WTC11 (cell line): ENCODE data around the gene MGAT3. TPM values are rescaled to one million over a fixed set of nuclear protein-coding genes. Genes with fewer than 3 reads are reported as not detected.

ENCODE experiments used
- ATAC-seq: fragments of 200-7000 bp; cut with Tn5 transposase; 2 replicates; pipeline ENCODE4 v1.10.0; 2021; ENCODE audit warnings: mild to moderate bottlenecking, moderate library complexity
- CTCF ChIA-PET: fragments of 300-600 bp; sonication (Branson Sonifier 250); formaldehyde crosslinking; loops from one replicate; lab custom pipeline; 2021; ENCODE audit warnings: antibody characterized with exemption; lab: Charles Lee
- POLR2A ChIA-PET: fragments of 350-600 bp; sonication (Branson Sonifier 250); formaldehyde crosslinking; loops from one replicate; lab custom pipeline; 2021; ENCODE audit warnings: antibody characterized with exemption; lab: Charles Lee
- DNase-seq: peaks from one replicate; pipeline ENCODE4 v3.0.0; 2021; ENCODE audit warnings: low spot score
- H3K27ac Mint-ChIP-seq: 2 replicates; pipeline ENCODE4 v1.8.0; 2021; ENCODE audit warnings: mixed read lengths
- H3K27me3 Mint-ChIP-seq: 2 replicates; pipeline ENCODE4 v1.8.0; 2021; ENCODE audit warnings: low read depth, mild to moderate bottlenecking, moderate library complexity, mixed read lengths
- H3K36me3 Mint-ChIP-seq: 2 replicates; pipeline ENCODE4 v1.8.0; 2021; ENCODE audit warnings: mixed read lengths
- H3K4me1 Mint-ChIP-seq: 2 replicates; pipeline ENCODE4 v1.8.0; 2022; ENCODE audit warnings: mixed read lengths
- H3K4me3 Mint-ChIP-seq: 2 replicates; pipeline ENCODE4 v1.8.0; 2021; ENCODE audit warnings: mild to moderate bottlenecking, moderate library complexity, mixed read lengths
- H3K9me3 Mint-ChIP-seq: 2 replicates; pipeline ENCODE4 v1.8.0; 2021; ENCODE audit warnings: mixed read lengths
- CBFB ChIP-seq: sonication (generic); formaldehyde crosslinking; IDR thresholded peaks from 2 replicates; pipeline ENCODE4 v1.8.1; 2022; ENCODE audit warnings: mild to moderate bottlenecking, low read depth, missing genetic modification reagents
- CTCF ChIP-seq: fragments of 200-600 bp; IDR thresholded peaks from 2 replicates; pipeline ENCODE4 v1.8.0; 2022; ENCODE audit warnings: antibody characterized with exemption
- ELF4 ChIP-seq: sonication (generic); formaldehyde crosslinking; IDR thresholded peaks from 2 replicates; pipeline ENCODE4 v1.8.1; 2022; ENCODE audit warnings: low read depth, mild to moderate bottlenecking, moderate library complexity, missing genetic modification reagents
- ERG ChIP-seq: fragments of 250-450 bp; sonication (Bioruptor Pico); IDR thresholded peaks from 2 replicates; pipeline ENCODE4 v1.8.0; 2021; ENCODE audit warnings: mild to moderate bottlenecking
- NR3C1 ChIP-seq: sonication (generic); formaldehyde crosslinking; conservative IDR thresholded peaks from 2 replicates; pipeline ENCODE4 v1.8.1; 2023; ENCODE audit warnings: low read depth, mild to moderate bottlenecking, missing genetic modification reagents
- PRDM15 ChIP-seq: sonication (generic); formaldehyde crosslinking; IDR thresholded peaks from 2 replicates; pipeline ENCODE4 v1.8.0; 2022; ENCODE audit warnings: missing genetic modification reagents
- TEAD4 ChIP-seq: sonication (generic); formaldehyde crosslinking; IDR thresholded peaks from 2 replicates; pipeline ENCODE4 v1.8.0; 2022; ENCODE audit warnings: mild to moderate bottlenecking, missing genetic modification reagents
- USF2 ChIP-seq: sonication (generic); formaldehyde crosslinking; IDR thresholded peaks from 2 replicates; pipeline ENCODE4 v1.8.1; 2023; ENCODE audit warnings: mild to moderate bottlenecking, missing genetic modification reagents, moderate library complexity
- ZBTB21 ChIP-seq: sonication (generic); formaldehyde crosslinking; IDR thresholded peaks from 2 replicates; pipeline ENCODE4 v1.8.1; 2023; ENCODE audit warnings: mild to moderate bottlenecking, missing genetic modification reagents, borderline replicate concordance
- ZNF121 ChIP-seq: sonication (generic); formaldehyde crosslinking; IDR thresholded peaks from 2 replicates; pipeline ENCODE4 v1.8.0; 2023; ENCODE audit warnings: missing genetic modification reagents
- total RNA-seq: library from RNA; stranded (reverse); gene quantifications from 3 replicates; pipeline ENCODE4 v1.2.3, GENCODE V29; 2021
- TF ChIP-seq, protein P1 (sequence below): sonication (generic); formaldehyde crosslinking; IDR thresholded peaks from 2 replicates; pipeline ENCODE4 v1.8.0; 2022; ENCODE audit warnings: mild to moderate bottlenecking, missing genetic modification reagents
- TF ChIP-seq, protein P2 (sequence below): sonication (generic); formaldehyde crosslinking; IDR thresholded peaks from 2 replicates; pipeline ENCODE4 v1.8.1; 2023; ENCODE audit warnings: mild to moderate bottlenecking, missing genetic modification reagents, moderate library complexity

MGAT3 gene
- total RNA-seq, 1 experiment from 2014 or later = 11.4 TPM

- CTCF ChIA-PET = interaction anchor here (0.6 to 2.6 kb wide), 10 partner anchors 21 to 340 kb away, joined by 3 to 12 read pairs (median 7); partner anchors contain the start of gene TAB1
- DNase-seq (no peak), ATAC-seq (no peak)
- TF ChIP-seq ERG (CRISPR knock-in tag) (no peak), ELF4 (CRISPR knock-in tag) (no peak), CBFB (CRISPR knock-in tag) (no peak), PRDM15 (no peak), CTCF (no peak), NR3C1 (no peak), ZNF121 (CRISPR knock-in tag) (no peak), ZBTB21 (CRISPR knock-in tag) (no peak)
- TF ChIP-seq, protein P1, sequence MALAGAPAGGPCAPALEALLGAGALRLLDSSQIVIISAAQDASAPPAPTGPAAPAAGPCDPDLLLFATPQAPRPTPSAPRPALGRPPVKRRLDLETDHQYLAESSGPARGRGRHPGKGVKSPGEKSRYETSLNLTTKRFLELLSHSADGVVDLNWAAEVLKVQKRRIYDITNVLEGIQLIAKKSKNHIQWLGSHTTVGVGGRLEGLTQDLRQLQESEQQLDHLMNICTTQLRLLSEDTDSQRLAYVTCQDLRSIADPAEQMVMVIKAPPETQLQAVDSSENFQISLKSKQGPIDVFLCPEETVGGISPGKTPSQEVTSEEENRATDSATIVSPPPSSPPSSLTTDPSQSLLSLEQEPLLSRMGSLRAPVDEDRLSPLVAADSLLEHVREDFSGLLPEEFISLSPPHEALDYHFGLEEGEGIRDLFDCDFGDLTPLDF (CRISPR knock-in tag) = no peak
- Mint-ChIP-seq H3K4me1 (peaks cover 54% of the 10 kb centered on the region), H3K36me3 (no peaks in the 10 kb centered on the region), H3K27me3 (no peaks in the 10 kb centered on the region), H3K9me3 (no peaks in the 10 kb centered on the region), H3K4me3 (no peak overlapping the region), H3K27ac (no peak overlapping the region)
- POLR2A ChIA-PET = interaction anchor here (0.6 to 1.0 kb wide), 3 partner anchors 8 to 870 kb away, joined by 3 to 16 read pairs (median 4); partner anchors contain the start of gene MIEF1
These were observed 18.5 kb downstream of the MGAT3 start for GRCh38 chr22:39475337-39475736.

DNA sequence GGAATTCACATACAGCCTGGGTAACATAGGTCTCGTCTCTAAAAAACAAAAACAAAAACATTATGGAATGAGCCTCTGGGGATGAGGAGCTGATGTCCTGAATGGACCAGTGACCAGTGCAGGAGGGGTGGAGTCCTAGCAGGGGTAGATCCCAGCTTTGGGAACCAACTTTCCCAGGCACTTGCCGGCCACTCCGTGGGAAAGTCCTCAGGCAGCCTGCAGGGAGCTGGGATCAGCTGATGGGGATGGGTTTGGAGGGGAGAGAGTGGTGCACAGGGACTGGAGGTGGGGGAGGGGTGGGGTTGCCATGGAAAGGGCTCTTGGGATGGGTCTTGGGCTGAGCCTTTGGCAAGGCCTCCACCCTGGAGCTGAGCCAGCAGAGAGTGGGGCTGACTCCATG is 19.1 kb downstream of the MGAT3 start:
- Mint-ChIP-seq H3K27ac (no peak overlapping the region), H3K9me3 (no peaks in the 10 kb centered on the region), H3K27me3 (no peaks in the 10 kb centered on the region), H3K4me1 (peaks cover 48% of the 10 kb centered on the region), H3K4me3 (no peak overlapping the region), H3K36me3 (no peaks in the 10 kb centered on the region)
- TF ChIP-seq TEAD4 (CRISPR knock-in tag) = no peak
- TF ChIP-seq, protein P2, sequence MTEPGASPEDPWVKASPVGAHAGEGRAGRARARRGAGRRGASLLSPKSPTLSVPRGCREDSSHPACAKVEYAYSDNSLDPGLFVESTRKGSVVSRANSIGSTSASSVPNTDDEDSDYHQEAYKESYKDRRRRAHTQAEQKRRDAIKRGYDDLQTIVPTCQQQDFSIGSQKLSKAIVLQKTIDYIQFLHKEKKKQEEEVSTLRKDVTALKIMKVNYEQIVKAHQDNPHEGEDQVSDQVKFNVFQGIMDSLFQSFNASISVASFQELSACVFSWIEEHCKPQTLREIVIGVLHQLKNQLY (CRISPR knock-in tag) = no peak
- DNase-seq (no peak), ATAC-seq (no peak)
- ChIA-PET POLR2A (interaction anchor here (1.0 kb wide), 1 partner anchor 26 kb away, joined by 4 read pairs; the partner anchor contains the start of gene MIEF1), CTCF (interaction anchor here (0.9 to 2.6 kb wide), 9 partner anchors 14 to 178 kb away, joined by 3 to 12 read pairs (median 4); partner anchors contain the start of gene TAB1)

DNA sequence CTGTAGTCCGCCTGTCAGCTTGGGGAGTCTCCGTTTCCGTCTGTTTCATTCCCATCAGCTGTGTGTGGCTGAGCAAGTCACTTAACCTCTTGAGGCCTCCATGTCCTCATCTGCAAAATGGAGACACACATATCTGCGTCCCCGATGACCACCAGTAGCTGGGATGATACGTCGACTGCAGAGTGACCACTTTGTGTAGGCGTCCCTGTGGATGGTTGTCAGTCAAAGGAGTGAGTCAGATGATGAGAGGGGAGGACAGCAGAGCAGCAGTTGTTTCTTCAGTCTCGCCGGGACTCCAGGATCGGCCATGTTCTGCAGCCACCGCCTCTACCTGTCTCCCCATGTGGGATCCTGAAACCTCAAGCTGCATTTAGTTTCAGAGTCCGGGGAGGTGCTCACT is 19.9 kb downstream of the MGAT3 start:
- ATAC-seq = no peak
- CTCF ChIA-PET = interaction anchor here (1.0 to 2.6 kb wide), 6 partner anchors 11 to 146 kb away, joined by 3 to 12 read pairs (median 4); partner anchors contain the start of gene TAB1
- Mint-ChIP-seq H3K36me3 (no peaks in the 10 kb centered on the region), H3K27me3 (no peaks in the 10 kb centered on the region), H3K4me1 (peaks cover 41% of the 10 kb centered on the region), H3K9me3 (no peaks in the 10 kb centered on the region), H3K27ac (no peak overlapping the region), H3K4me3 (no peak overlapping the region)
- TF ChIP-seq USF2 (CRISPR knock-in tag) = no peak
- POLR2A ChIA-PET = no interaction called here
- DNase-seq = no peak
